ENCODE data around the gene SSR2.
"Not testable (repeated sequence)": the region's sequence is repeated elsewhere in the genome, so short reads cannot be mapped to it uniquely, and the experiment has no call there.

The SSR2 gene

GRCh38 chr1:155993595-155993994 lies 27.2 kb downstream of the SSR2 start:
- H3K27ac ChIP-seq = no peak overlapping the region
- H4K20me1 ChIP-seq = no peaks in the 10 kb centered on the region
- no peak overlapping the region; a peak in 1 of 22 replicates for H3K4me2 ChIP-seq
- H3K4me3 ChIP-seq = no peak overlapping the region
- peaks cover 41 to 54% (median 47%) of the 10 kb centered on the region in 10 experiments for H3K4me1 ChIP-seq
- H3K9ac ChIP-seq = no peak overlapping the region
- no peaks in the 10 kb centered on the region for H3K9me3 ChIP-seq (replicated peaks in 1 of 11)
- H3K27me3 ChIP-seq = no peaks in the 10 kb centered on the region
- no peak for TF ChIP-seq Cebpa-rat (IDR thresholded peaks at IDR 0.05)
- no peaks in the 10 kb centered on the region for H3K36me3 ChIP-seq

- H3K27me3 ChIP-seq = no peaks in the 10 kb centered on the region
- H3K4me1 ChIP-seq = peaks cover 47 to 64% (median 58%) of the 10 kb centered on the region in 10 experiments
- peak overlapping the region; percentile 16 to 66 (median 55); a peak in 20 of 22 replicates for H3K9ac ChIP-seq
- no peak overlapping the region; a peak in 2 of 20 replicates for H3K4me3 ChIP-seq
- no peaks in the 10 kb centered on the region for H4K20me1 ChIP-seq
- H3K4me2 ChIP-seq = peak overlapping the region; percentile 23 to 92 (median 73)
- H3K9me3 ChIP-seq (replicated peaks in 1 of 11) = 0 out of 22 replicates have a peak, but pooled peaks cover 0 to 5% (median 0%) of the 10 kb centered on the region in 11 experiments
- no peak for TF ChIP-seq Cebpa-rat (IDR thresholded peaks at IDR 0.05)
- peak overlapping the region; percentile 24 to 77 (median 63); a peak in 19 of 22 replicates for H3K27ac ChIP-seq
- no peaks in the 10 kb centered on the region for H3K36me3 ChIP-seq
These were observed 30.6 kb downstream of the SSR2 start for GRCh38 chr1:155990005-155990739.

- Histone ChIP-seq H3K27ac (peak overlapping the region in 10 of 11 experiments; percentile 45 to 77 (median 65); a peak in 17 of 22 replicates), H4K20me1 (no peaks in the 10 kb centered on the region), H3K9me3 (replicated peaks in 1 of 11) (0 out of 22 replicates have a peak, but pooled peaks cover 0 to 5% (median 0%) of the 10 kb centered on the region in 11 experiments), H3K4me2 (peak overlapping the region; percentile 23 to 92 (median 73)), H3K9ac (peak overlapping the region; percentile 16 to 66 (median 55); a peak in 18 of 22 replicates), H3K4me1 (peaks cover 54 to 70% (median 64%) of the 10 kb centered on the region in 10 experiments), H3K27me3 (no peaks in the 10 kb centered on the region), H3K4me3 (peak overlapping the region in 1 of 10 experiments; percentile 18; a peak in 2 of 20 replicates), H3K36me3 (no peaks in the 10 kb centered on the region)
- no peak for TF ChIP-seq Cebpa-rat (IDR thresholded peaks at IDR 0.05)
These were observed 31.3 kb downstream of the SSR2 start for GRCh38 chr1:155989242-155990004.

- Histone ChIP-seq H3K4me2 (peak overlapping the region in 8 of 11 experiments; percentile 18 to 100 (median 94); a peak in 9 of 22 replicates), H3K4me1 (peaks cover 68 to 82% (median 77%) of the 10 kb centered on the region in 10 experiments)
- not testable (repeated sequence) for H3K27ac ChIP-seq; H4K20me1 ChIP-seq; H3K27me3 ChIP-seq; H3K9me3 ChIP-seq (replicated peaks in 1 of 11); H3K36me3 ChIP-seq; H3K9ac ChIP-seq; H3K4me3 ChIP-seq
These were observed 35.7 kb downstream of the SSR2 start for GRCh38 chr1:155984903-155985645.

GRCh38 chr1:155984341-155984740 lies 36.4 kb downstream of the SSR2 start:
- Histone ChIP-seq H3K4me2 (peak overlapping the region in 10 of 11 experiments; percentile 4 to 100 (median 98); a peak in 13 of 22 replicates), H3K4me3 (no peak overlapping the region), H3K27me3 (no peaks in the 10 kb centered on the region), H3K9me3 (replicated peaks in 1 of 11) (0 out of 22 replicates have a peak, but pooled peaks cover 0 to 5% (median 0%) of the 10 kb centered on the region in 11 experiments), H3K27ac (0 out of 22 replicates have a peak overlapping the region, but pooled peaks of 1 of the 11 experiments have one; percentile 8), H4K20me1 (no peaks in the 10 kb centered on the region), H3K36me3 (0 out of 22 replicates have a peak, but pooled peaks cover 0 to 4% (median 0%) of the 10 kb centered on the region in 11 experiments), H3K9ac (no peak overlapping the region), H3K4me1 (peaks cover 68 to 82% (median 77%) of the 10 kb centered on the region in 10 experiments)
- no peak for TF ChIP-seq Cebpa-rat (IDR thresholded peaks at IDR 0.05)

GRCh38 chr1:155983191-155984024 lies 37.3 kb downstream of the SSR2 start:
- Histone ChIP-seq H3K9ac (no peak overlapping the region), H3K27ac (peak overlapping the region in 3 of 11 experiments; percentile 15 to 100 (median 98); a peak in 6 of 22 replicates), H3K4me1 (peaks cover 64 to 79% (median 77%) of the 10 kb centered on the region in 10 experiments)

GRCh38 chr1:155982106-155982505 lies 38.6 kb downstream of the SSR2 start:
- Histone ChIP-seq H3K36me3 (0 out of 22 replicates have a peak, but pooled peaks cover 0 to 4% (median 0%) of the 10 kb centered on the region in 11 experiments), H3K27me3 (no peaks in the 10 kb centered on the region), H4K20me1 (peaks cover under 1 to 8% (median 4%) of the 10 kb centered on the region in 11 experiments; a peak in 10 of 22 replicates), H3K9me3 (replicated peaks in 1 of 11) (no peaks in the 10 kb centered on the region), H3K4me3 (peak overlapping the region in 4 of 10 experiments; percentile 89 to 95 (median 94); a peak in 4 of 20 replicates), H3K9ac (peak overlapping the region in 10 of 11 experiments; percentile 4 to 100 (median 98); a peak in 13 of 22 replicates), H3K27ac (peak overlapping the region; percentile 13 to 100 (median 98); a peak in 20 of 22 replicates), H3K4me2 (peak overlapping the region; percentile 92 to 100 (median 98)), H3K4me1 (peaks cover 58 to 75% (median 72%) of the 10 kb centered on the region in 10 experiments)
- TF ChIP-seq Cebpa-rat (IDR thresholded peaks at IDR 0.05) = no peak

More at GRCh38 chr1:155983191-155984024, 37.3 kb downstream of the SSR2 start:
- 0 out of 22 replicates have a peak, but pooled peaks cover 0 to 4% (median 0%) of the 10 kb centered on the region in 11 experiments for H3K9me3 ChIP-seq (replicated peaks in 1 of 11)
- 0 out of 22 replicates have a peak, but pooled peaks cover 0 to 4% (median 0%) of the 10 kb centered on the region in 11 experiments for H3K36me3 ChIP-seq
- no peak for TF ChIP-seq Cebpa-rat (IDR thresholded peaks at IDR 0.05)
- H4K20me1 ChIP-seq = no peaks in the 10 kb centered on the region
- peak overlapping the region in 1 of 10 experiments; percentile 26; a peak in 1 of 20 replicates for H3K4me3 ChIP-seq
- peak overlapping the region; percentile 11 to 100 (median 98) for H3K4me2 ChIP-seq
- no peaks in the 10 kb centered on the region for H3K27me3 ChIP-seq

All from BLaER1 treated with 17β-estradiol and CSF1 and Interleukin-3, amounts not matched to agents 10 nM and 100 nM (cell line).